CD4-positive, alpha-beta T cell treated with Interleukin-17A for 1 hour (primary cell): ENCODE results near the gene FMR1.

Source experiments
- DNase-seq: peaks from one replicate; pipeline ENCODE4 v3.0.0-alpha.2; 2020

FMR1 gene

GRCh38 chrX:147911192-147912022 is at the start of gene FMR1:
TSS of gene FMR1 (plus strand) at chrX:147911919. CDS start at chrX:147912180, 261 bp downstream.
- peak; percentile 95 for DNase-seq

- DNase-seq = peak; percentile 5
Measured at GRCh38 chrX:147875866-147876596, 35.7 kb upstream of the FMR1 start.

GRCh38 chrX:147876849-147877646 is 34.7 kb upstream of the FMR1 start:
- DNase-seq = no peak

DNA sequence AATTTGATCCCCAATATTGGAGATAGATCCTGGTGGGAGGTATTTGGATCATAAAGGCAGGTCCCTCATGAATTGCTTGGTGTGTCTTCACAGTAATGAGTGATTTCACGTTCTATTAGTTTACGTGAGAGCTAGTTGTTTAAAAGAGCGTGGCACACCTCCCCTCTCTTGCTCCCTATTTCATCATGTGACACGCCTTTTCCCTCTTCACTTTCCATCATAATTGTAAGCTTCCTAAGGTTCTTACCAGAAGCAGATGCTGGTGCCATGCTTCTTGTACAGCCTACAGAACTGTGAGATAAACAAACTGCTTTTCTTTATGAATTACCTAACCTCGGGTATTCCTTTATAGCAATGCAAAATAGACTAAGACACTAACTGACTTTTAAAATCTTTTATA is 34.0 kb upstream of the FMR1 start:
- DNase-seq = no peak

DNA sequence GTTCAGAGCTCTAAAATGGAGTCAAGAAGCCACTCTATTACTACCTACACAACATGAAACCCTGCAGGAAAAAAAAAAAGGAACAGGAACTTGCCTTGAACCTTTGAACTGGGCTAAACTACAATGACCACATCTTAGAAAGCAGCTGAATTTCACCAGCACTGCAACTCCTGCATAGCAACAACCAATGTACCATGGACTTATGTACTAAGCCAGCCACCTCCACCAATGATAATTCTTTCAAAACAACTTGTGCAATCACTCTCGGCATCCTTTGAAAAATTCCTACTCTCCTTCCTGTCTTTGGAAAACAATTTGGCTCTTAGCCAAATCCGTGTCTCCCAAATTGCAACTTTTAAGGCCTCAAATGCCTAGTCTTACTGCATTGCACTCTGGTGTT is 26.8 kb upstream of the FMR1 start:
- no peak for DNase-seq

DNA sequence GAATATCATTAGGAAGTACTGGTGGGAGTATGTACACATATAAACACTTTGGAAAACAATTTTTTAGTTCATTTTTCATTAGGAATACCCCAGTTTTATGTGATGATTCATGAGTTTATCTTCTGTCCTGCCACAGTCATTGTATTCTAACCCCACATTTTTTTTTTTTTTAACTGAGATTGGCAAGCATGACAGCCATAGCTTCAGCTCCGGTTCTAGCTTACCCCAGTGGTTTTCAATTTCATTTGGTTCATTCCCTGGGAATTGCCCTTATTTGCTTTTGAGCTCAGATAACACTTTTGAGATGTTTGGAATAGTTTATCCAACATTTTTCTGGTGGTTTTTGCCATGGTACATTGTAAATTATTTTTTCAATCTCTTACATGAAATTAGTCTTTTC is 21.0 kb upstream of the FMR1 start:
- DNase-seq = no peak

DNA sequence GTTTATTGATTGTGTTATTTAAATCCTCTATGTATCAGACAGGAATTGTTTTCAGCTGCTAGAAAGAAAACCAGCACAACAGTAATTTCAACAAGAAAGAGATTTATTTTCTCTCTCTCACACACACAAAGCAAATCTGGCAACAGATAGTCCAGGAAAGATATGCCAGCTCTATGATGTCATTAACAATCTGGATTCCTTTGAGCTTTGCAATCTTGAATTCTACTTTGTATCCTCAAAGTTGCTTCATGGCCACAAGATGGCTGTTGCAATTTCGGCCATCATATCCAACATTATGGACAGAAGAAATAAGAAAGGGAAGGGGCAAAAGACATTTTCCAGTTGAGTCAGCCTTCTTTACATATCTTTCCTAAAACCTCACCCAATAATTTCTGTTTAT is 19.8 kb upstream of the FMR1 start:
- no peak for DNase-seq

- no peak for DNase-seq
Measured at GRCh38 chrX:147893741-147894140, 18.0 kb upstream of the FMR1 start.

DNA sequence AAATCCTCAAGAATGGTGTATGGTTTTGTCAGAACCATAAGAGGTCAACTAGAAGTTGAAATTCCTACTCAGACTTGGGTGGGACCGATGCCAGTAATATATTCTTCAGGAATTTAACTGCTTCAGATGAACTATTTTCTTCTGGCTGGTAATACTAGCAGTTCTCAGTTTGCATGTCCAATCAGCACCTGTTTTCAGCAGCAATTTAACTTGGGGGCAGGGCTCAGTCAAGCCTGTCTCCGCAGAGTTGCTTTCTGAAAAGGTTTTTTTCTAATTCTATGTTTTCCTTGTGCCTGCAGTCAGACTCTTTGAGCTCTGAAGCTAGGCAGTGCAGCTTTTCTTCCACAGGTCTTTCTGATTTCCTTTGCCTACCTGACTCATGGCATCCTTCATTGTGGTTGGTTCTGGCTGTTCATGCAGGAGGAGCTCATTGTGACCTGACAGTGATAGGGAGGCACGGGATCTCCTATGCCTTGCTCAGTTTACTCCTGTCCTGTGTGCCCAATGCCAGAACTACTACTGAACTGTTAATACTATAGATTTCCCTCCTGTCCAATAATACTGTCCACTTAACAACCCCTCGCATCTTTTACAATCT is 17.3 kb upstream of the FMR1 start:
- no peak for DNase-seq

- no peak for DNase-seq
Measured at GRCh38 chrX:147897117-147897516, 14.6 kb upstream of the FMR1 start.

DNA sequence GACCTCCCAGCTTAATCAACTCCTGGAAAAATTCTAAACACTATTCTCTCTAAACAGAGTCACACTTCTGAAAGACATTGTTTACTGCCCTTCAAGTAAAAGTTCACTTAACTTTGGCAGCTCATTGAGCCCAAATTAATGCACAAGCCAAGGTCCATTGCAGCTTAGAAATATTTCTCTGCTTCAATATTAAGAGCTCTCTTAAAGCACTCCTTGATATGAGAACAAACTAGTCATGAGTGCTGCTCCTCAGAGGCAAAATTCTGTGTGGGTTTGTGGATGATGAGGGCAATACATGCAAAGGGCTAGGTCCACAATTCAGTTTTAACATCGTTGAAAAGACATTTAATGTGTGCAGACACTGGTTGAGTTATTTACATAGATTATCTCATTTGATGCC is 12.8 kb upstream of the FMR1 start:
- no peak for DNase-seq

- DNase-seq = no peak
Measured at GRCh38 chrX:147899379-147900114, 12.2 kb upstream of the FMR1 start.

DNA sequence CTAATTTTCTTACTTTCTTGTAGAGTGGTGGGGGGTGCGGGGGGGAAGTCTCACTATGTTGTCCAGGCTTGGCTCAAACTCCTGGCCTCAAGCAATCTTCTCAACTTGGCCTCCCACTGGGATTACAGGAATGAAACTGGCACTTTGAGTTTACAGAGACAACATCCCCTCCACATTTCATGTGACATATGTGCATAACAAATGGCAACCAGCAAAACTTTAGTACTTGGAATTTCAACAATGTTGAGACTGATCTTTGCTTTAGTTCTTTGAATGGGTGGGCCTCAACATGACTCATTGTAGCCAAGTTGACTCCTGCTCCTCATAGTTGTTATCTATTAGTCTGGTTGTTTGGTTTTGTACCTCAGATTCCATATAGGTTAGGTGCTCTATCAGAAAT is 11.4 kb upstream of the FMR1 start:
- DNase-seq = no peak

DNA sequence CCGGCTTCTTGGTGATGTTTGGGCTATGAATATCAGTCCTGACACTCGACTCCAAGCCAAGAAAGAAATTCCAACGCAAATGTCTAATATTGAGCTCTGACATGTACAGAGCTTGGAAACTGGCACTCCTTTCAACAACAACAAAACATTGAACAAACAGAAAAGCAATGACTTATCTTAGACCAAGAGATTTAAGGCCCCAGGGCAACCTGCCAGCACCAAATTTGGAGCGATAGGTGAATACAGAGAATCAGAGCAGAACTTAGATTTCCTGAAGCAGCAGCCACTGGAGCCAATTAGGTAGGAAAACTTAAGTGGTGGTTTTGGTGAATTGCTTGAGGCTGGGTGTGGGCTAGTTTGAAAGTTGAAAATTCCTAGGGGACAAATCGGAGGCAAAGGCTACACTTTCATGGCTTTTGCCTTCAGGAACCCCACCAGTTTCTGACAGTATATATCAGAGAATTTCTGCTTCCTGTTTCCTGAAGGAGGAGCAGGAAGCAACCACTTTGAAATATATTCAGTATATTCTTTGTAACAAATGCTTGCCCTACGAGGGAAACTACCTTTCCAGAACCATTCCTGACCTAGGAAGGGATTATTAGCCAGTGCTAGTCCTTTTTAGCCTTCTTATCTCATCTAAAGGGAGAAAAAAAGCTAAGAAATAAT is 10.1 kb upstream of the FMR1 start:
- no peak for DNase-seq

DNA sequence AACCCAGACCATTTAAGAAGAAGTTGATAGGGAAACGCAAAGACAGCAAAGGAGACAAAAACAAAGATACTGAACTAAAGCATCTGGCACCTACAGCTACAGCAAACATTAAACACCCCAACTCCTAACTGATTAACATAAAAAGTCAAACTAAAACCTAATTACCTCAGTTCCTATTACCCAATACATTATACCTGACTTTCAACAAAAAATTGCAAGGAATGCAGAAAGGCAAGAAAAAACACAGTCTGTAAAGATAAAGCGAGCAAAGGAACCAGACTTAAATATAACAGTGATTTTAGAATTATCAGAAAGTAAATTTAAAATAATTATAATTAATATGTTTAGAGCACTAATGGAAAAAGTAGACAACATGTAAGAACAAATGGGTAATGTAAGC is 9.4 kb upstream of the FMR1 start:
- DNase-seq = no peak

GRCh38 chrX:147908106-147908505 is 3.6 kb upstream of the FMR1 start:
- DNase-seq = no peak

DNA sequence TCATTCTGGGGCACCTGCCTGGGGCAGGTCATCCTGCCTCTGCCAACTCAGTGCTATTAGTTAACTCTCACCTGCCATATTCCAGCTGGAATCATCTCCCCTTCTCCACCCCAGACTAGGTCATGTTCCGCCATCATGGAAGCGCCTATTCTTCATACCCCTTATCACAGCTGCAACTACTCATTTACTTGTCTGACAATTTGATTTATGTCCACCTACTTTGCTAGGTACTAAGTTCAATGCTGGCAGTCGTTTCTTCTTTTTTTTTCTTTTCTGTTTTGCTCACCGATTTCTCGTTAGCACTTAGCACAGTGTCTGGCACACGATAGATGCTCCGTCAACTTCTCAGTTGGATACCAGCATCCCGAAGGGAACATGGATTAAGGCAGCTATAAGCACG is 1.1 kb upstream of the FMR1 start:
- no peak for DNase-seq

GRCh38 chrX:147912093-147912801 is 528 bp downstream of the FMR1 start:
- DNase-seq = peak; percentile 40

GRCh38 chrX:147913570-147913969 is 1.9 kb downstream of the FMR1 start:
- DNase-seq = no peak

DNA sequence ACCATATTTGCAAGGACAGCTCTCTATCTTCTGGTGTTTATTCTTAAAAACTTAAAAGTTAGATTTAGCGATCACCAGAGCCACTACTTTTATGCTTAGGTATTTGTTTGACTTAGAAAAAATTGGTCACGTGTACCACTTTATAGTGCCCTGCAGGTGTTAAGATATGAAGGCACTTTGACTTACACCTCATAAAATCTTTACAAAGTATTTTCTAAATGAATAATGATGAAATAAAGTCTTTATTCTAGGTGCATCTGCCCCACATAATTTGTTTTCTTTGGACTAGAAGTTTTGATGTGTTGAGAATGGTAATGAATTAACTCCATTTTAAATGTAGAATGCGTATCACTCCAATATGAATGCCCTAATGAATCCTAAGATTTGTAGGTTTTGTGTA is 2.9 kb downstream of the FMR1 start:
- no peak for DNase-seq

DNA sequence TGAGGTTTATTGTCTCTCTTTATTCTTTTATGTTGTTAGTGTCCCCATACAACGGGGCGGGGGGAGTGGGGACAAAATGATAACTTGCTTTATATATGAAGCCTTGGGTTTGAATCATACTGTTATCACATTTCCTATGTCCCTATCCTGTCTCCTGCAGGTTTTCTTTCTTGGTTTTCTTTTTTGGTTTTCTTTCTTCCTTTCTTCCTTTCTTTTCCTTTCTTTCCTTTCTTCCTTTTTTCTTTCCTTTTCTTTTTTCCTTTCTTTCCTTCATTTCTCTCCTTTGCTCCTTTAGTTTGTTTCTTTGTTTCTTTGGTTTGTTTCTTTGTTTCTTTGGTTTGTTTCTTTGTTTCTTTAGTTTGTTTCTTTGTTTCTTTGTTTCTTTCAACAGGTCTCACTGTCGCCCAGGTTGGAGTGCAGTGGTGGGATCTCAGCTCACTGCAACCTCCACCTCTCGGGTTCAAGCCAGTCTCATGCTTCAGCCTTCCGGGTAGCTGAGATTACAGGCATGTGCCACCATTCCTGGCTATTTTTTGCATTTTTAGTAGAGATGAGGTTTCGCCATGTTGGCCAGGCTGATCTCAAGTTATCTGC is 4.8 kb downstream of the FMR1 start:
- no peak for DNase-seq
